ENCODE results near the gene SCEL. TPM values are rescaled to one million over a fixed set of nuclear protein-coding genes. Genes with fewer than 3 reads are reported as not detected.
"Not testable (repeated sequence)": the region's sequence is repeated elsewhere in the genome, so short reads cannot be mapped to it uniquely, and the experiment has no call there.

The SCEL gene
- total RNA-seq, 1 donor from 2014 or later: not detected

DNA sequence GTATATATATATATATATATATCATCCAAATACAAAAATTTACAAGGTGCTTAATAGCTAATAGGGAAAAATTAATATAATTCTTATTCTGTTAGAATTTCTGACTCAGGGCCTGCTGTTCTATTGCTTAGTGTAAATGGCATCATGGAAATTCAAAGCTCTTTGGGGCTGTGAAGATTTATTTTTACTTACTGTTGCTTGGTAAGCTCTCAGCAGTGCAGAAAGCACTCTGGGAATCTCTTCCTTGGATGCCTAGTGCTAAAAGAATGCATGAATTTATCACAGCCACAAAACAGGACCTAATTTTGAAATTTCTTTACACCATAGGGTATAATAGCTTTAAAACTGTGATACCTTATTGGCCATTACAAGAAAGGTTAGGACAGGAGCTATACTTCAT is 92.7 kb downstream of the SCEL start:
- no peak overlapping the region for H3K9ac ChIP-seq
- no peaks in the 10 kb centered on the region for H4K20me1 ChIP-seq (ENCODE audit: low read depth)
- H3K9me3 ChIP-seq (ENCODE audit: low read depth): no peaks in the 10 kb centered on the region
- H3K4me1 ChIP-seq: no peaks in the 10 kb centered on the region
- no peaks in the 10 kb centered on the region for H3K79me2 ChIP-seq (ENCODE audit: low read depth)
- H3K4me3 Mint-ChIP-seq: no peak overlapping the region
- no peak for DNase-seq (ENCODE audit: low spot score)
- H3K36me3 ChIP-seq: no peaks in the 10 kb centered on the region
- no peaks in the 10 kb centered on the region for H3F3A ChIP-seq (ENCODE audit: low read depth)
- H3K4me1 Mint-ChIP-seq: no peaks in the 10 kb centered on the region
- H3K4me3 ChIP-seq: no peak overlapping the region
- no peaks in the 10 kb centered on the region for H3K27me3 ChIP-seq
- H3K4me2 ChIP-seq: no peak overlapping the region
- no peaks in the 10 kb centered on the region for H3K36me3 Mint-ChIP-seq
- H3K27ac Mint-ChIP-seq: no peak overlapping the region
- TF ChIP-seq, protein P1, sequence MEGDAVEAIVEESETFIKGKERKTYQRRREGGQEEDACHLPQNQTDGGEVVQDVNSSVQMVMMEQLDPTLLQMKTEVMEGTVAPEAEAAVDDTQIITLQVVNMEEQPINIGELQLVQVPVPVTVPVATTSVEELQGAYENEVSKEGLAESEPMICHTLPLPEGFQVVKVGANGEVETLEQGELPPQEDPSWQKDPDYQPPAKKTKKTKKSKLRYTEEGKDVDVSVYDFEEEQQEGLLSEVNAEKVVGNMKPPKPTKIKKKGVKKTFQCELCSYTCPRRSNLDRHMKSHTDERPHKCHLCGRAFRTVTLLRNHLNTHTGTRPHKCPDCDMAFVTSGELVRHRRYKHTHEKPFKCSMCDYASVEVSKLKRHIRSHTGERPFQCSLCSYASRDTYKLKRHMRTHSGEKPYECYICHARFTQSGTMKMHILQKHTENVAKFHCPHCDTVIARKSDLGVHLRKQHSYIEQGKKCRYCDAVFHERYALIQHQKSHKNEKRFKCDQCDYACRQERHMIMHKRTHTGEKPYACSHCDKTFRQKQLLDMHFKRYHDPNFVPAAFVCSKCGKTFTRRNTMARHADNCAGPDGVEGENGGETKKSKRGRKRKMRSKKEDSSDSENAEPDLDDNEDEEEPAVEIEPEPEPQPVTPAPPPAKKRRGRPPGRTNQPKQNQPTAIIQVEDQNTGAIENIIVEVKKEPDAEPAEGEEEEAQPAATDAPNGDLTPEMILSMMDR (IDR thresholded peaks at IDR 0.05): no peak
- no peaks in the 10 kb centered on the region for H3K27me3 Mint-ChIP-seq (ENCODE audit: insufficient read depth, low read depth)
- no peaks in the 10 kb centered on the region for H3K9me3 Mint-ChIP-seq
- no peak overlapping the region for H3K27ac ChIP-seq
- H2AFZ ChIP-seq (replicated peaks): no peak overlapping the region

DNA sequence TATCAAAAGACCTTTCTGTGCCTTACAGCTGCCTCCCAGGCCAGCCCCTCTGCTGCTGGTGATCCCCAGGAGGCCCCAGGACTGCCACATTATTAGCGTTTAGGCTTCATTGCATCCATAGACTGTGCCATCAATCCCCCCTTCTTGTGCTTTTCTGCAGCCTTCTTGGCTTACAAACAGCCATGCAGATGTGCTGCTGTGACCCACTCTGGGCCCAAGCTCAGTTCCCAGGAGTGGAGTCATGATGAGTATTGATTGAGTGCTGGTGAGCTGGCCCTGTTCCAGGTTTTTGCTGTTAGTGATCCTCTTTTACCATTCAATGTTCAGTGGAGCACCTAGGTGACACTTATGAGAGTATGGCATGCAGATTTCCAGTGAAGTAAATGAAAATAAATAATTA is 102.1 kb downstream of the SCEL start:
- Histone ChIP-seq H3K4me1 (peaks cover 6% of the 10 kb centered on the region), H3K4me2 (peak overlapping the region; percentile 24), H3K4me3 (no peak overlapping the region), H3F3A (ENCODE audit: low read depth) (no peaks in the 10 kb centered on the region), H3K9me3 (ENCODE audit: low read depth) (no peaks in the 10 kb centered on the region), H3K9ac (no peak overlapping the region), H2AFZ (replicated peaks) (peak overlapping the region; percentile 61), H4K20me1 (ENCODE audit: low read depth) (no peaks in the 10 kb centered on the region), H3K27ac (no peak overlapping the region), H3K36me3 (no peaks in the 10 kb centered on the region), H3K27me3 (no peaks in the 10 kb centered on the region), H3K79me2 (ENCODE audit: low read depth) (no peaks in the 10 kb centered on the region)
- H3K9me3 Mint-ChIP-seq: no peaks in the 10 kb centered on the region
- no peaks in the 10 kb centered on the region for H3K36me3 Mint-ChIP-seq
- TF ChIP-seq EZH2 (IDR thresholded peaks at IDR 0.05): no peak
- no peak for TF ChIP-seq EZH2phosphoT487 (IDR thresholded peaks at IDR 0.05)
- TF ChIP-seq, protein P1 (IDR thresholded peaks at IDR 0.05): no peak
- no peaks in the 10 kb centered on the region for H3K27me3 Mint-ChIP-seq (ENCODE audit: insufficient read depth, low read depth)
- H3K27ac Mint-ChIP-seq: peak overlapping the region; percentile 81
- DNase-seq (ENCODE audit: low spot score): peak; percentile 35
- no peak overlapping the region for H3K4me3 Mint-ChIP-seq
- H3K4me1 Mint-ChIP-seq: peaks cover 6% of the 10 kb centered on the region

DNA sequence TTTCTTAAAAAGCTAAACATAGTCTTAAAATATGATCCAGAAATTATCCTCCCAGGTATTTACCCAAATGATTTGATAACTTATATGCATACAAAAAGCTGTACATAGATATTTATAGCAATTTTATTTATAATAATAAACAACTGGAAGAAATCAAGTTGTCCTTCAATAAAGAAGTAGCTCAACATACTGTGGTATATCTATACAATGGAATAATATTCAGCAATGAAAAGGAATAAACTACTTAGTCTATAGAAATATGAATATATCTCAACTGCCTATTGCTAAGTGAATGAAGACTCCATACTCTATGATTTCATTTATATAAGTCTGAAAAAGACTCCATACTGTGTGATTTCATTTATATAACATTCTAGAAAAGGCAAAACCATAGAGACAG is 114.9 kb downstream of the SCEL start:
- Mint-ChIP-seq H3K36me3 (no peaks in the 10 kb centered on the region), H3K27ac (no peak overlapping the region), H3K4me1 (no peaks in the 10 kb centered on the region), H3K9me3 (peaks cover 6% of the 10 kb centered on the region), H3K27me3 (ENCODE audit: insufficient read depth, low read depth) (peaks cover 7% of the 10 kb centered on the region), H3K4me3 (no peak overlapping the region)
- Histone ChIP-seq H3F3A (ENCODE audit: low read depth) (no peaks in the 10 kb centered on the region), H3K27me3 (no peaks in the 10 kb centered on the region), H4K20me1 (ENCODE audit: low read depth) (no peaks in the 10 kb centered on the region), H3K9ac (no peak overlapping the region), H3K4me3 (no peak overlapping the region), H3K9me3 (ENCODE audit: low read depth) (no peaks in the 10 kb centered on the region), H3K4me2 (no peak overlapping the region), H3K4me1 (no peaks in the 10 kb centered on the region), H3K79me2 (ENCODE audit: low read depth) (no peaks in the 10 kb centered on the region), H3K36me3 (no peaks in the 10 kb centered on the region), H3K27ac (no peak overlapping the region), H2AFZ (replicated peaks) (no peak overlapping the region)
- no peak for TF ChIP-seq EZH2phosphoT487 (IDR thresholded peaks at IDR 0.05)
- TF ChIP-seq, protein P1 (IDR thresholded peaks at IDR 0.05): no peak
- no peak for TF ChIP-seq EZH2 (IDR thresholded peaks at IDR 0.05)
- DNase-seq (ENCODE audit: low spot score): no peak

DNA sequence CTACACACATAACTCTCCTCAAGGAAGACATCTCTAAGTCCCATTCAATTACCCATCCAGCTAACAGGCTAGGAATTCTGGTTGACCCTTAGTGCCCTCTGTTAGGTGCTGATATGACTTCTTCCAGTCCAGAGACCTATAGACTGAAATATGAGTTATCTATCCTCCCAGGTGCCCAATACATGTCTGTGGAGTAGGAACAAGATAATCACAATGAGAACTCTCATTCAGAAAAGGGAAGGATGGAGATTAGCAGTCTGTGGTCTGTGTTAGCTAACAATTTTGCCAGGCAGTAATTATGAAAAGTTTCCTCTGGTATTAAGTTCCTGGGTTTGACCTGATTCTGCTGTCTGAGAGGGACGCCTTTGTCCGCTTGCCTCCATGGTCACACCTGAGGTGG is 117.8 kb downstream of the SCEL start:
- no peaks in the 10 kb centered on the region for H3K36me3 ChIP-seq
- H3K9ac ChIP-seq: no peak overlapping the region
- H2AFZ ChIP-seq (replicated peaks): no peak overlapping the region
- DNase-seq (ENCODE audit: low spot score): no peak
- H3K4me3 Mint-ChIP-seq: no peak overlapping the region
- H3K4me1 Mint-ChIP-seq: no peaks in the 10 kb centered on the region
- H3K27ac ChIP-seq: no peak overlapping the region
- TF ChIP-seq, protein P1 (IDR thresholded peaks at IDR 0.05): no peak
- TF ChIP-seq EZH2phosphoT487 (IDR thresholded peaks at IDR 0.05) (no peak), EZH2 (IDR thresholded peaks at IDR 0.05) (no peak)
- peaks cover 2% of the 10 kb centered on the region for H3K27me3 Mint-ChIP-seq (ENCODE audit: insufficient read depth, low read depth)
- no peak overlapping the region for H3K27ac Mint-ChIP-seq
- peaks cover 8% of the 10 kb centered on the region for H3K9me3 Mint-ChIP-seq
- no peaks in the 10 kb centered on the region for H4K20me1 ChIP-seq (ENCODE audit: low read depth)
- no peaks in the 10 kb centered on the region for H3K36me3 Mint-ChIP-seq
- no peaks in the 10 kb centered on the region for H3K4me1 ChIP-seq
- no peaks in the 10 kb centered on the region for H3K27me3 ChIP-seq
- no peaks in the 10 kb centered on the region for H3K79me2 ChIP-seq (ENCODE audit: low read depth)
- no peaks in the 10 kb centered on the region for H3K9me3 ChIP-seq (ENCODE audit: low read depth)
- no peak overlapping the region for H3K4me3 ChIP-seq
- no peaks in the 10 kb centered on the region for H3F3A ChIP-seq (ENCODE audit: low read depth)
- H3K4me2 ChIP-seq: no peak overlapping the region

DNA sequence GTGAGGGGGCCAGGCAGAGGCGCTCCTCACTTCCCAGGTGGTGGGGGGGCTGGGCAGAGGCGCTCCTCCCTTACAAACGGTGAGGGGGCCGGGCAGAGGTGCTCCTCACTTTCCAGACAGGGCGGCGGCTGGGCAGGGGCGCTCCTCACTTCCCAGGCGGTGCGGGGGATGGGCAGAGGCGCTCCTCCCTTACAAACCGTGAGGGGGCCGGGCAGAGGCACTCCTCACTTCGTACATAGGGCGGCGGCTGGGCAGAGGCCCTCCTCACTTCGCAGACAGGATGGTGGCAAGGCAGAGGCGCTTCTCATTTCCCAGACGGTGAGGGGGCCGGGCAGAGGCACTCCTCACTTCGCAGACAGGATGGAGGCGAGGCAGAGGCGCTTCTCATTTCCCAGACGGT is 124.5 kb downstream of the SCEL start:
- H3K27ac Mint-ChIP-seq; H2AFZ ChIP-seq (replicated peaks); H3K79me2 ChIP-seq (ENCODE audit: low read depth); H4K20me1 ChIP-seq (ENCODE audit: low read depth); H3F3A ChIP-seq (ENCODE audit: low read depth); H3K4me2 ChIP-seq; H3K27ac ChIP-seq; H3K4me3 ChIP-seq; H3K27me3 Mint-ChIP-seq (ENCODE audit: insufficient read depth, low read depth); DNase-seq (ENCODE audit: low spot score); H3K4me1 Mint-ChIP-seq; H3K4me1 ChIP-seq; H3K9me3 ChIP-seq (ENCODE audit: low read depth); H3K9ac ChIP-seq; H3K4me3 Mint-ChIP-seq; H3K27me3 ChIP-seq; H3K9me3 Mint-ChIP-seq; H3K36me3 ChIP-seq; H3K36me3 Mint-ChIP-seq: not testable (repeated sequence)

All from neural progenitor cell (in vitro differentiated cells).